HEK293 (cell line): ENCODE results near the gene BCL11A.
A peak's percentile ranks its signal among the peaks of the same experiment; 100 is the strongest.

Experiments
- CTCF ChIP-seq: fragments of 450-650 bp; formaldehyde crosslinking; IDR thresholded peaks from 2 replicates; pipeline ENCODE4 v1.5.1; 2016; ENCODE audit warnings: missing biosample characterization, missing genetic modification characterization
- HOXA7 ChIP-seq: sonication (generic); formaldehyde crosslinking; IDR thresholded peaks from 2 replicates; pipeline ENCODE4 v1.8.1; 2022; ENCODE audit warnings: missing genetic modification reagents, borderline replicate concordance
- PBX3 ChIP-seq: sonication (generic); formaldehyde crosslinking; IDR thresholded peaks from 2 replicates; pipeline ENCODE4 v1.8.1; 2022; ENCODE audit warnings: mild to moderate bottlenecking, moderate library complexity, missing genetic modification reagents
- ZNF121 ChIP-seq: fragments of 450-650 bp; formaldehyde crosslinking; IDR thresholded peaks from 2 replicates; pipeline ENCODE4 v1.5.1; 2016; ENCODE audit warnings: missing biosample characterization, missing genetic modification characterization
- ZNF175 ChIP-seq: fragments of 450-650 bp; formaldehyde crosslinking; IDR thresholded peaks from 2 replicates; pipeline ENCODE4 v1.5.1; 2016; ENCODE audit warnings: missing biosample characterization, missing genetic modification characterization
- ZNF18 ChIP-seq: fragments of 450-650 bp; formaldehyde crosslinking; IDR thresholded peaks from 2 replicates; pipeline ENCODE4 v1.5.1; 2016; ENCODE audit warnings: missing biosample characterization, missing genetic modification characterization
- ZNF184 ChIP-seq: fragments of 450-650 bp; IDR thresholded peaks from 2 replicates; pipeline ENCODE4 v1.5.1; 2018; ENCODE audit warnings: missing biosample characterization, mild to moderate bottlenecking, missing genetic modification characterization
- ZNF214 ChIP-seq: fragments of 450-650 bp; formaldehyde crosslinking; IDR thresholded peaks from 2 replicates; pipeline ENCODE4 v1.5.1; 2017; ENCODE audit warnings: missing biosample characterization, mild to moderate bottlenecking, missing genetic modification characterization, borderline replicate concordance
- ZNF26 ChIP-seq: fragments of 450-650 bp; formaldehyde crosslinking; IDR thresholded peaks from 2 replicates; pipeline ENCODE4 v1.5.1; 2016; ENCODE audit warnings: missing biosample characterization, missing genetic modification characterization
- ZNF280D ChIP-seq: fragments of 450-650 bp; formaldehyde crosslinking; IDR thresholded peaks from 2 replicates; pipeline ENCODE4 v1.5.1; 2016; ENCODE audit warnings: missing biosample characterization, missing genetic modification characterization
- ZNF324 ChIP-seq: fragments of 450-650 bp; formaldehyde crosslinking; IDR thresholded peaks from 2 replicates; pipeline ENCODE4 v1.5.1; 2016; ENCODE audit warnings: missing biosample characterization, missing genetic modification characterization
- ZNF341 ChIP-seq: fragments of 450-650 bp; formaldehyde crosslinking; IDR thresholded peaks from 2 replicates; pipeline ENCODE4; 2016; ENCODE audit warnings: low read depth, missing biosample characterization, missing genetic modification characterization
- ZNF670 ChIP-seq: fragments of 450-650 bp; formaldehyde crosslinking; IDR thresholded peaks from 2 replicates; pipeline ENCODE4 v1.5.1; 2016; ENCODE audit warnings: missing biosample characterization, missing genetic modification characterization, low read depth
- ZNF701 ChIP-seq: fragments of 450-650 bp; formaldehyde crosslinking; IDR thresholded peaks from 2 replicates; pipeline ENCODE4 v1.5.1; 2016; ENCODE audit warnings: missing biosample characterization, missing genetic modification characterization

- TF ChIP-seq CTCF (tag by site-specific recombination): peak; percentile 92
- TF ChIP-seq ZNF670 (tag by site-specific recombination): no peak
- no peak for TF ChIP-seq ZNF341 (tag by site-specific recombination)
- no peak for TF ChIP-seq HOXA7 (CRISPR knock-in tag)
- no peak for TF ChIP-seq ZNF26 (tag by site-specific recombination)
- no peak for TF ChIP-seq ZNF184 (tag by site-specific recombination)
- no peak for TF ChIP-seq ZNF701 (tag by site-specific recombination)
- TF ChIP-seq PBX3 (CRISPR knock-in tag): peak; percentile 51; the same call in 1 of the 2 replicates
- TF ChIP-seq ZNF121 (tag by site-specific recombination): no peak
- TF ChIP-seq ZNF214: no peak
- no peak for TF ChIP-seq ZNF175 (tag by site-specific recombination)
- no peak for TF ChIP-seq ZNF324 (tag by site-specific recombination)
- no peak for TF ChIP-seq ZNF280D (tag by site-specific recombination)
- TF ChIP-seq ZNF18 (tag by site-specific recombination): no peak
These were observed 28.2 kb upstream of the BCL11A start for GRCh38 chr2:60581433-60582282.
